ENCODE measurements around the gene PCP2. TPM values are rescaled to one million over a fixed set of nuclear protein-coding genes. Genes with fewer than 3 reads are reported as not detected.

Gene PCP2
- total RNA-seq, 2 donors from 2014 or later, result not detected

DNA sequence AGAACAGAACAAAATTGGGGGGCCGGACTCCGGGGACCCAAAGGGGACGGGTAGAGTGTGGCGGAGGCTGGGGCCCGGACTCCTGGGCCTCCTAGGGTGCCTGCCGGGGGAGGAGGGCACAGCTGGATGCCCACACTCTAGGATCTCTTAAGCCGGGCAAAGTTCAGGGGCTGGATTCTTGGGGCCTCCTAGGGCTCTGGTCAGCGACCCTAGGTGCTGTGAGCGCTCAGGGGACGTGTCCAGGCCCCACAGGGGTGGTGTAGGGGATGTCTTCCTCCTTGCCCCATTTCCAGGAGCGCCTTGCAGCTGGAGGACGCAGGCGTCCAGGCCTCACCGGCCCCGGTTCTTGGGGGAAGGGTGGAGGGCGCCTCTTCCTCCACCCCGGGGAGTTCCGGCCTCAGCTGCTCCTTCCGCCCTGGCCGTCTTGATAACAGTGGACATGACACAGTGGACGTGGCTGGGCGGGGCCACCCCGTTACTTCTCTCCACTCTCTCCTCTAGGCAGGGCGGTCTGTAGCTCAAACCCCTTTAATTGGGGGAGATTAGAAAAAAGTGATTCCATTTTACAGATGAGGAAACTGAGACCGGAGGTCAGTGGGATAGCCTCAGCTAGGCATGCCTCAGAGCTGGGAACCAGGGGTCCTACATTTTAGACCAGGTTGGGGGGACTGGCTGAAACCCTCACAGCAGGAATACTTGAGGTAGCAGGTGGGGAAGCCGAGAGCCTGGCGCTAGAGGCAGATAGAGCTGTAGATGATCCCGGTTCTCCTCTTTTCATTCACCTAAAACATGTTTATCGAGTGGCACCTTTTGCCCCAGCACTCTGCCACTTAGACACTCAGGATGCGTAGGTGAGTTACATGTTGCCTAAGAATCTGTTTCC is 4.1 kb upstream of the PCP2 start:
- peak overlapping the region; percentile 67 to 73 for H3K4me3 ChIP-seq
- H3K9me3 ChIP-seq, result no peaks in the 10 kb centered on the region
- intact Hi-C loops (cut with DNase I), result no loop called here
- peak; percentile 55 to 71 (median 66) for DNase-seq
- H3K27ac ChIP-seq, result peak overlapping the region; percentile 71 to 90 (median 82)
- peaks cover 40% of the 10 kb centered on the region for H3K4me1 ChIP-seq
- 25 to 61% methylated on average over 13 to 29 of the region's 30 CpGs for WGBS, 2 donors
- H3K36me3 ChIP-seq (replicated peaks in 1 of 2; ENCODE audit: insufficient read depth in 1 of 2, low read depth in 2 of 2), result peaks cover 0 to 2% of the 10 kb centered on the region in 2 donors
- no peak for TF ChIP-seq POLR2A (IDR thresholded peaks at IDR 0.05)
- TF ChIP-seq, protein P1, sequence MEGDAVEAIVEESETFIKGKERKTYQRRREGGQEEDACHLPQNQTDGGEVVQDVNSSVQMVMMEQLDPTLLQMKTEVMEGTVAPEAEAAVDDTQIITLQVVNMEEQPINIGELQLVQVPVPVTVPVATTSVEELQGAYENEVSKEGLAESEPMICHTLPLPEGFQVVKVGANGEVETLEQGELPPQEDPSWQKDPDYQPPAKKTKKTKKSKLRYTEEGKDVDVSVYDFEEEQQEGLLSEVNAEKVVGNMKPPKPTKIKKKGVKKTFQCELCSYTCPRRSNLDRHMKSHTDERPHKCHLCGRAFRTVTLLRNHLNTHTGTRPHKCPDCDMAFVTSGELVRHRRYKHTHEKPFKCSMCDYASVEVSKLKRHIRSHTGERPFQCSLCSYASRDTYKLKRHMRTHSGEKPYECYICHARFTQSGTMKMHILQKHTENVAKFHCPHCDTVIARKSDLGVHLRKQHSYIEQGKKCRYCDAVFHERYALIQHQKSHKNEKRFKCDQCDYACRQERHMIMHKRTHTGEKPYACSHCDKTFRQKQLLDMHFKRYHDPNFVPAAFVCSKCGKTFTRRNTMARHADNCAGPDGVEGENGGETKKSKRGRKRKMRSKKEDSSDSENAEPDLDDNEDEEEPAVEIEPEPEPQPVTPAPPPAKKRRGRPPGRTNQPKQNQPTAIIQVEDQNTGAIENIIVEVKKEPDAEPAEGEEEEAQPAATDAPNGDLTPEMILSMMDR (IDR thresholded peaks at IDR 0.05), result no peak
- ATAC-seq, result peak; percentile 33
- H3K27me3 ChIP-seq, result no peaks in the 10 kb centered on the region

DNA sequence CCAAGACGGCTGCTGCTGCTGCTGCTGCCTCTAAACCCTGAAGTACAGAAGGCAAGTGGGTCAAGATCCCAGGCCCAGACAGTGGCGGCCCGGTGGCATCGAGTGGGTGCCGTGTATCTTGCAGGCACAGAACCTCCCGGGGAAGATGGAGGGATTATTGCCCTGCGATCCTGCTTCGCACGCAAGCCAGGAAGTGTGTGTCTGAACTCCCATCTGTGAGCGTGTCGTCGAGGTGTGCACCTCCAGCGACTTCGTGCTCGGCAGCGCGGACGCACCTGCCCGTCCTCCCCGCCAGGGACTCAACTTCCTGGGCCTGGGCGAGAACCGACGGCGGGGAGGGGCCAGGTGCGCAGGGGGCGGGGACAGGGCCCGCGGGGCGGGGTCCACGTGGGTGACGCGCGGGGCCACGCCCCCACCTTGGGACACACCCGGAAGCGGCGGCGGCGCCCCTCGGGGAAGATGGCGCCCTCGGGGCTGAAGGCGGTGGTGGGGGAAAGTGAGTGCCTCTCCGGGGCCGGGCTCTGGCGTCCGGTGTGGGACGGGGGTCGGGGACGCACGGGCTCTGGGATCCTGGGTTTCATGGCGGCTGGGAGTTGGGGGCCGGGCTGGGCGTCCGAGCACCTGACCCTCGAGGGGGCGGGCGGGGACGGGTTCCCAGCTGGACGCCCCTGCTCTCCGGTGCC is 3.3 kb upstream of the PCP2 start, which contains the start of gene STXBP2:
STXBP2 (plus strand) TSS at position 420 of the 683 bp plus-strand sequence; CDS start at position 460, 40 bp downstream.
- peak within 1 kb of the TSS; percentile 67 to 73 for H3K4me3 ChIP-seq
- no peaks in the 10 kb centered on the region for H3K9me3 ChIP-seq
- 5 to 9% methylated on average over 30 to 49 of the region's 61 CpGs for WGBS, 2 donors
- H3K36me3 ChIP-seq (replicated peaks in 1 of 2; ENCODE audit: insufficient read depth in 1 of 2, low read depth in 2 of 2), result peaks cover 0 to 2% of the 10 kb centered on the region in 2 donors
- H3K27me3 ChIP-seq, result no peaks in the 10 kb centered on the region
- ATAC-seq (peak; percentile 94), DNase-seq (peak; percentile 91 to 94 (median 93))
- TF ChIP-seq, protein P1 (IDR thresholded peaks at IDR 0.05), result peak in 4 of 7 experiments; percentile 49 to 60 (median 56)
- peak; percentile 64 to 86 (median 81) for TF ChIP-seq POLR2A (IDR thresholded peaks at IDR 0.05)
- peak within 1 kb of the TSS; percentile 71 to 90 (median 82) for H3K27ac ChIP-seq
- H3K4me1 ChIP-seq, result peaks cover 40% of the 10 kb centered on the region
- intact Hi-C loops (cut with DNase I), result no loop called here

DNA sequence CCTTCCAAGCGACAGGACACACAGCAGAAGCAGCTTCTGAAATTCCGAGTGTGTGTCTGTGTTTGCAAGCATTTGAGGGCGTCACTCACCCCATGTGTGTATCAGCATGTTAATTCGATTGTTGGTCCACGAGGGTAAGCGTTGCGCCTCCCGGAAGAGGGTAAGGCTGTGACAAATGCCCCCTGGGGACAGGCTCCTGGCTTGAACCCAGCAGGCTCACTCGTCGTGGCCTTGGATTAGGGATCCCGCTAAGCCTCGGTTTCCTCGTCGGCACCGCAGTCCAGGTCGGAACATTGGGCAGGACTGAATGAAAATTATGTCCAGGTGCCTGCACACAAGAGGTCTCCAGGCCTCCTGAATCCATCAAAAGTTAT is 2.8 kb upstream of the PCP2 start:
- peak overlapping the region; percentile 71 to 90 (median 82) for H3K27ac ChIP-seq

DNA sequence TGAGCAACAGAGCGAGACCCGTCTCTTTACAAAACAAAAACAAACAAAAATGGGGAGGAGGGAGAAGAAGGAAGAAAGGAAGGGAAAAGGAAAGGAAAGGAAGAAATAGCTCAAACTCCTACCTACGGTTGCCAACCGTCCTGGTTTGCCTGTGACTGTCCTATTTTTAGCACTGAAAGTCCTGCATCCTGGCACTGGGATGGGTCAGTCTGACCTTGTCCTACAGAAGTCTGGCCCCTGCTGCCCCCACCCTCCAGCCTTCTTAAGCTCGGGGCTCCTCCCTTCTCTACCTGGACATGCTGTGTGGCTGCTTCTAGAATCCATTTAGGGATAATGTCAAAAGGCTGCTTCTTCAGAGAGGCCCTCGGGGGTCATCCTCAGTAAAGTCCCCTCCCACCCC is 2.2 kb upstream of the PCP2 start:
- H3K9me3 ChIP-seq, result no peaks in the 10 kb centered on the region
- H3K27me3 ChIP-seq, result no peaks in the 10 kb centered on the region
- no peak for TF ChIP-seq POLR2A (IDR thresholded peaks at IDR 0.05)
- TF ChIP-seq, protein P1 (IDR thresholded peaks at IDR 0.05), result no peak
- DNase-seq (no peak), ATAC-seq (no peak)
- no peak overlapping the region for H3K27ac ChIP-seq
- 54 to 57% methylated on average over 6 of the region's 6 CpGs for WGBS, 2 donors
- intact Hi-C loops (cut with DNase I), result no loop called here
- peaks cover 0 to 2% of the 10 kb centered on the region in 2 donors for H3K36me3 ChIP-seq (replicated peaks in 1 of 2; ENCODE audit: insufficient read depth in 1 of 2, low read depth in 2 of 2)
- H3K4me1 ChIP-seq, result peaks cover 45% of the 10 kb centered on the region
- no peak overlapping the region for H3K4me3 ChIP-seq

More for the DNA sequence above, 2.8 kb upstream of the PCP2 start:
- no peaks in the 10 kb centered on the region for H3K27me3 ChIP-seq
- no peak for DNase-seq
- H3K4me3 ChIP-seq, result no peak overlapping the region
- TF ChIP-seq, protein P1 (IDR thresholded peaks at IDR 0.05), result no peak
- TF ChIP-seq POLR2A (IDR thresholded peaks at IDR 0.05), result no peak
- H3K9me3 ChIP-seq, result no peaks in the 10 kb centered on the region
- H3K36me3 ChIP-seq (replicated peaks in 1 of 2; ENCODE audit: insufficient read depth in 1 of 2, low read depth in 2 of 2), result peaks cover 0 to 2% of the 10 kb centered on the region in 2 donors
- ATAC-seq, result no peak
- intact Hi-C loops (cut with DNase I), result no loop called here
- WGBS, 2 donors, result 66 to 68% methylated on average over 16 of the region's 16 CpGs
- H3K4me1 ChIP-seq, result peaks cover 40% of the 10 kb centered on the region

Data from body of pancreas (tissue), 4 donors.